Upper lobe of left lung (tissue), 6 donors: Measurements from ENCODE around the gene WDR19. TPM values are rescaled to one million over a fixed set of nuclear protein-coding genes. Genes with fewer than 3 reads are reported as not detected.
"Not testable (repeated sequence)": the region's sequence is repeated elsewhere in the genome, so short reads cannot be mapped to it uniquely, and the experiment has no call there.

Experiments used
- ATAC-seq, 2 donors: fragments of 200-7000 bp; cut with Tn5 transposase; one replicate each; pipeline ENCODE4 v1.9.1; 2022; ENCODE audit warnings: mild to moderate bottlenecking in 2 of 2, moderate library complexity in 2 of 2; ENCODE audit not compliant: low FRiP score in 2 of 2
- DNase-seq, 2 donors: peaks; one replicate each; pipeline ENCODE4 v3.0.0-alpha.2; 2019 to 2020
- H3K27ac ChIP-seq, 4 donors: fragments of 200-600 bp; sonication (generic); one replicate each; pipeline ENCODE4 v1.5.1; 2016 to 2019
- H3K27me3 ChIP-seq, 4 donors: fragments of 200-600 bp; sonication (generic); one replicate each; pipeline ENCODE4 v1.5.1; 2017 to 2019
- H3K36me3 ChIP-seq, 4 donors: fragments of 200-600 bp; sonication (generic); one replicate each; pipeline ENCODE4 v1.5.1; 2016 to 2019
- H3K4me1 ChIP-seq, 4 donors: fragments of 200-600 bp; sonication (generic); one replicate each; pipeline ENCODE4 v1.5.1; 2018 to 2019
- H3K4me3 ChIP-seq, 4 donors: fragments of 200-600 bp; sonication (generic); one replicate each; pipeline ENCODE4 v1.5.1; 2017 to 2019; ENCODE audit warnings: mild to moderate bottlenecking in 2 of 4, moderate library complexity in 1 of 4
- H3K9me3 ChIP-seq, 4 donors: fragments of 200-600 bp; sonication (generic); one replicate each; pipeline ENCODE4 v1.5.1; 2018 to 2019
- EP300 ChIP-seq, 4 donors: sonication (generic); formaldehyde crosslinking; IDR thresholded peaks; one replicate each; pipeline ENCODE4 v1.5.1; 2017; ENCODE audit warnings: antibody characterized with exemption in 4 of 4, control low read depth in 2 of 4
- POLR2A ChIP-seq, 4 donors: fragments of 450-650 bp; IDR thresholded peaks; one replicate each; pipeline ENCODE4 v1.5.1; 2016 to 2017; ENCODE audit warnings: antibody characterized with exemption in 4 of 4, mild to moderate bottlenecking in 2 of 4
- POLR2AphosphoS5 ChIP-seq, 2 donors: sonication (generic); formaldehyde crosslinking; IDR thresholded peaks; one replicate each; pipeline ENCODE4 v1.5.1; 2017; ENCODE audit warnings: antibody characterized with exemption in 2 of 2
- WGBS, 2 donors: methylation state at CpG; one replicate each; pipeline ENCODE4 v1.1.5; 2017 to 2018; 5-methylcytosine and 5-hydroxymethylcytosine counted together
- total RNA-seq, 6 donors: library from RNA; depleted of rRNA in 4 of 6; stranded (reverse); fragments of >200 nt in 4 of 6; gene quantifications; one replicate each; pipeline versions ENCODE4 v1.1.0 to v1.2.1, GENCODE V29; 2016 to 2021
- TF ChIP-seq, protein P1 (sequence below), 6 experiments: fragments of 450-650 bp in 4 of 6; fragments of 200-600 bp in 2 of 6; sonication (generic) in 2 of 6; IDR thresholded peaks; one replicate each; pipeline ENCODE4 v1.5.1; 2016 to 2019; ENCODE audit warnings: antibody characterized with exemption in 6 of 6
- donor health status: DM: no; HTN: no; CAD: no; lungs with moderate emphysema.
- donor health status: DM: no; HTN: yes; CAD: no; lungs with severe emphysema.

The WDR19 gene
- total RNA-seq, 6 donors from 2014 or later, result 27.1 to 211 (median 52.3) TPM

- WGBS, 2 donors, result 96% methylated on average over 4 of the region's 4 CpGs
- no peaks in the 10 kb centered on the region for H3K4me1 ChIP-seq
- DNase-seq, result no peak
- no peaks in the 10 kb centered on the region for H3K27me3 ChIP-seq
- no peak overlapping the region for H3K4me3 ChIP-seq
- no peaks in the 10 kb centered on the region for H3K9me3 ChIP-seq
- H3K27ac ChIP-seq, result no peak overlapping the region
- ATAC-seq, result no peak
- peaks cover 22 to 88% (median 36%) of the 10 kb centered on the region in 4 donors for H3K36me3 ChIP-seq
- TF ChIP-seq POLR2A (IDR thresholded peaks at IDR 0.05), result no peak
- TF ChIP-seq, protein P1, sequence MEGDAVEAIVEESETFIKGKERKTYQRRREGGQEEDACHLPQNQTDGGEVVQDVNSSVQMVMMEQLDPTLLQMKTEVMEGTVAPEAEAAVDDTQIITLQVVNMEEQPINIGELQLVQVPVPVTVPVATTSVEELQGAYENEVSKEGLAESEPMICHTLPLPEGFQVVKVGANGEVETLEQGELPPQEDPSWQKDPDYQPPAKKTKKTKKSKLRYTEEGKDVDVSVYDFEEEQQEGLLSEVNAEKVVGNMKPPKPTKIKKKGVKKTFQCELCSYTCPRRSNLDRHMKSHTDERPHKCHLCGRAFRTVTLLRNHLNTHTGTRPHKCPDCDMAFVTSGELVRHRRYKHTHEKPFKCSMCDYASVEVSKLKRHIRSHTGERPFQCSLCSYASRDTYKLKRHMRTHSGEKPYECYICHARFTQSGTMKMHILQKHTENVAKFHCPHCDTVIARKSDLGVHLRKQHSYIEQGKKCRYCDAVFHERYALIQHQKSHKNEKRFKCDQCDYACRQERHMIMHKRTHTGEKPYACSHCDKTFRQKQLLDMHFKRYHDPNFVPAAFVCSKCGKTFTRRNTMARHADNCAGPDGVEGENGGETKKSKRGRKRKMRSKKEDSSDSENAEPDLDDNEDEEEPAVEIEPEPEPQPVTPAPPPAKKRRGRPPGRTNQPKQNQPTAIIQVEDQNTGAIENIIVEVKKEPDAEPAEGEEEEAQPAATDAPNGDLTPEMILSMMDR (IDR thresholded peaks at IDR 0.05), result no peak
- TF ChIP-seq EP300 (IDR thresholded peaks at IDR 0.05), result no peak
- TF ChIP-seq POLR2AphosphoS5 (IDR thresholded peaks at IDR 0.05), result no peak
Measured at GRCh38 chr4:39274503-39274902, 92.2 kb downstream of the WDR19 start.

GRCh38 chr4:39277661-39278060 is 95.3 kb downstream of the WDR19 start:
- H3K9me3 ChIP-seq, ATAC-seq, H3K27me3 ChIP-seq, H3K4me1 ChIP-seq, H3K27ac ChIP-seq, H3K4me3 ChIP-seq, DNase-seq: not testable (repeated sequence)
- H3K36me3 ChIP-seq, result peaks cover 17 to 77% (median 30%) of the 10 kb centered on the region in 4 donors
- WGBS, 2 donors, result 88 to 91% methylated on average over 6 of the region's 6 CpGs

GRCh38 chr4:39278476-39278875 is 96.1 kb downstream of the WDR19 start:
- H3K27me3 ChIP-seq, result no peaks in the 10 kb centered on the region
- ATAC-seq, result no peak
- no peaks in the 10 kb centered on the region for H3K4me1 ChIP-seq
- peak in 1 of 2 donors; percentile 50 for DNase-seq
- 94 to 95% methylated on average over 9 of the region's 9 CpGs for WGBS, 2 donors
- TF ChIP-seq, protein P1 (IDR thresholded peaks at IDR 0.05), result no peak
- TF ChIP-seq EP300 (IDR thresholded peaks at IDR 0.05), result no peak
- no peak for TF ChIP-seq POLR2AphosphoS5 (IDR thresholded peaks at IDR 0.05)
- H3K9me3 ChIP-seq, result no peaks in the 10 kb centered on the region
- peaks cover 12 to 69% (median 22%) of the 10 kb centered on the region in 4 donors for H3K36me3 ChIP-seq
- H3K4me3 ChIP-seq, result no peak overlapping the region
- H3K27ac ChIP-seq, result no peak overlapping the region

DNA sequence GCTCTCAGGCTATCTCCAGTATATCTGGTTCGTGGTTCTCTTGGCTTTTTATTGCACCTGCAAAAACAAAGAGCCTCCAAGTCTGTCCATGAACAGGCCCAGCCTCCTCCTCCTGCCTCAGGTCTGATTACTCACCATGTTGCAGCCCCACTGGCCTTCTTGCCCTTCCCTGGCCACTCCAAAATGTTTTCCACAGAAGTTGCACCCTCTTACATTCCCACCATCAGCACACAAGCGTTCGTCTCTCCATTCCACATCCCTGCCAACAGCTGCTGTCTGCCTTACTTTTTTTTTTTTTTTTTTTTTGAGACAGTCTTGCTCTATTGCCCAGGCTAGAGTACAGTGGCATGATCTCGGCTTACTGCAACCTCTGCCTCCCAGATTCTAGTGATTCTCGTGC is 97.1 kb downstream of the WDR19 start:
- Histone ChIP-seq H3K4me1 (no peaks in the 10 kb centered on the region), H3K36me3 (peaks cover 3 to 60% (median 17%) of the 10 kb centered on the region in 4 donors), H3K27ac (no peak overlapping the region), H3K27me3 (no peaks in the 10 kb centered on the region), H3K4me3 (no peak overlapping the region), H3K9me3 (no peaks in the 10 kb centered on the region)
- no peak for ATAC-seq
- no peak for DNase-seq
- TF ChIP-seq EP300 (IDR thresholded peaks at IDR 0.05), result no peak
- TF ChIP-seq, protein P1 (IDR thresholded peaks at IDR 0.05), result no peak
- TF ChIP-seq POLR2AphosphoS5 (IDR thresholded peaks at IDR 0.05), result no peak
- TF ChIP-seq POLR2A (IDR thresholded peaks at IDR 0.05), result no peak
- 91 to 92% methylated on average over 5 of the region's 5 CpGs for WGBS, 2 donors

GRCh38 chr4:39280770-39281169 is 98.4 kb downstream of the WDR19 start:
- DNase-seq (no peak), ATAC-seq (no peak)
- Histone ChIP-seq H3K4me1 (no peaks in the 10 kb centered on the region), H3K36me3 (peaks cover 0 to 59% (median 8%) of the 10 kb centered on the region in 4 donors), H3K4me3 (no peak overlapping the region), H3K27me3 (no peaks in the 10 kb centered on the region), H3K27ac (no peak overlapping the region), H3K9me3 (no peaks in the 10 kb centered on the region)
- WGBS, 2 donors, result 88 to 98% methylated on average over 2 of the region's 2 CpGs
- no peak for TF ChIP-seq POLR2AphosphoS5 (IDR thresholded peaks at IDR 0.05)
- no peak for TF ChIP-seq EP300 (IDR thresholded peaks at IDR 0.05)
- no peak for TF ChIP-seq POLR2A (IDR thresholded peaks at IDR 0.05)
- TF ChIP-seq, protein P1 (IDR thresholded peaks at IDR 0.05), result no peak
